Activated CD4-positive, CD25-positive, alpha-beta regulatory T cell treated with anti-CD3 and anti-CD28 coated beads, Interleukin-2, amount 50 U/mL, for 72 hours (primary cell): ENCODE results near the gene LIMS2.

Source experiments
- DNase-seq: peaks from one replicate; pipeline ENCODE4 v3.0.0; 2021

LIMS2 gene, protein sequence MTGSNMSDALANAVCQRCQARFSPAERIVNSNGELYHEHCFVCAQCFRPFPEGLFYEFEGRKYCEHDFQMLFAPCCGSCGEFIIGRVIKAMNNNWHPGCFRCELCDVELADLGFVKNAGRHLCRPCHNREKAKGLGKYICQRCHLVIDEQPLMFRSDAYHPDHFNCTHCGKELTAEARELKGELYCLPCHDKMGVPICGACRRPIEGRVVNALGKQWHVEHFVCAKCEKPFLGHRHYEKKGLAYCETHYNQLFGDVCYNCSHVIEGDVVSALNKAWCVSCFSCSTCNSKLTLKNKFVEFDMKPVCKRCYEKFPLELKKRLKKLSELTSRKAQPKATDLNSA

DNA sequence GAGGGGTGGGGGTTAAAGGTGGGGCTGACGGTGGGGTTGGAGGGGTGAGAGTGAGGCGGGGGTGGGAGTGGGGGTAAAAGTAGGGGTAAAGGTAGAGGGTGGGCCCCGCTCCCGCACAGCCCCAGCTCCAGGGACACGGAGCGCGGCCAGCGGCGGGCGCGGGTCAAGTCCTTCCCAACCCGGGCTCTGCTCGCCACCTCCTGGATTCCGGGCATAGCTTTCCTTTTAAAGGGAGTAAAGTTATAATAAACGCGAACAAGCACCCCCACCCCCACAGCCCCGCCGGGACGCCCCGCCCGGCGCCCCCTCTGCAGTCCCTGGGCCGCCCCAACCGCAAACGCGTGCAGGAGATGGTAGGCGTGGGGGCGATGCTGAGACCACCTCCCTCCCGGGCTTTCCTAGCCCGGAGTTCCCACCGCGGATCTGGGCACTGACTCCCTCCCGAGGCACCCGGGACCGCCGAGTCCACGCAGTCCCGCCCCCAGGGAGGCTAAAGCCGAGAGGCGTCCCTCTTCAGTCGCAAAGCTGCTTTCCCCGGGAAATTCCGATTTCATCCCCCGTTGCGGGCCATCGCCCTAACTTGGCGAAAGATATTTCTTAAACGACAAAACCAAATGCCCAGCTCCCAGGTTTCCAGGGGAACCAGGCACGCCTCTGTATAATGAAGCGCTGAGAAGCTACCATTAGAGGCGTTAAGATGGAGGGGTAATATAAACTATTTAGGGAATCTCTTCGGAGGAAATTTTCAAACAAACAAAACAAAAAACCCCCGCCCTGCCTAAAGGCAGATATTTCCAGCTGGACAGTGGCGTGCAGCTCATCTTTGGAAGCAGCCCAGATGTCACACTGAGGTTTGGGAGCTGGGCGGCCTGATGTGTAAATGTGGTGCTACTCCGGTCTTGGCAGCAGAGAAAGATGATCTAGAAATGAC, at the start of gene LIMS2:
Gene LIMS2, minus strand, starts transcription at position 200 of the 931 bp plus-strand sequence. CDS start 506 bp downstream, outside the sequence.
- DNase-seq: no peak

- DNase-seq: no peak
These were observed 47.5 kb upstream of the LIMS2 start for GRCh38 chr2:127722807-127723206.

DNA sequence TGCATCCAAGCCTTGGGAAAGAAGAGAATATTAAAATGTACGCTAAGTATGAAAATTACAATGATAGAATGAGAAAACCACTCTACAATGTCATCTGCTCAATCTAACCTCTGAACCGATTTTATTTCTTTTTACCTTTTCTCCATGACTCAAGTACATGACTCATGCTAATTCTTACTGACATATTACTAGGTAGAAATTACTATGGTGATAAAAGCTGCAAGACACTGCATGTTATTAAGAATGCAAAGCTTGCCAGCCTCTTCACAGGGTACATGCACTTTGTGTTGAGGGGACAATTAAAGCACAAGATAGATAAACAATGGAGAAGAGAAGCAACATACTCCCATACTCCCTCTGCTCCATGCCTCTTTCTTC, 46.6 kb upstream of the LIMS2 start:
- no peak for DNase-seq

- DNase-seq: no peak
These were observed 46.1 kb upstream of the LIMS2 start for GRCh38 chr2:127721311-127721977.

DNA sequence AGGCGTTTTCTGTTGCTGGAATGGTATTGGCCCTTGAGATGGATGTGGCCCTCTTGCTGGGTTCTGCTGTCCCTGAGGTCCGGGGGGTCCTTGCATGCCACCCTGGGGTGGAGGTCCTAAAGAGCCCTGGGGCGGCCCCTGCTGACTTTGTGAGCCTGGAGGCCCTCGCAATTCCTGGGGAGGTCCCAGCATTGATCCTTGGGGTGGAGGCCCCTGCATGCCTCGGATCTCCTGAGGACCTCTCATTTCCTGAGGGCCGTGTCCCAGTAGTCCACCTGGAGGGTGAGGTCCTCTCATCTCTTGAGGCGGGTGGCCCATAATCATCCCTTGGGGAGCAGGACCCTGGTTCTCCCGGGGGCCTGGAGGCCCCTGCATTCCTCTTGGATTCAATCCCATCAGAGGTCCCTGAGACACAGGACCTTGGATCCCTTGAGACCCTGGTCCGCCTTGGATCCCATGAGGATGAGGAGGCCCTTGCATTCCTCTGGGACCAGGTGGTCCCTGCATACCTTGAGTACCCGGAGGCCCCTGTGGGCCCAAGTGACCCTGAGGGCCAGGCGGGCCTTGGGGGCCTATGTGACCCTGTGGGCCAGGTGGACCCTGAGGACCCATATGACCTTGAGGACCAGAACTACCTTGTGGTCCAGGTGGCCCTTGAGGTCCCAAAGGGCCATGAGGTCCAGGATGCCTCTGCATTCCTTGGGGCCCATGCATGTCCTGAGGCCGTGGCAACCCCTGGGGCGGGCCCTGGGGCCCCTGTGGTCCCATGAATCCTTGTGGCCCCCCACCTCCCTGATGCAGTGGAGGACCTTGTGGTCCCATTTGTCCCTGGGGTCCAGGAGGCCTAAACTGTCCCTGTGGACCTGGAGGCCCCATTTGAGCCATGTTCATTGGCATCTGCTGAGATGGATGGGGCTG, 44.2 kb upstream of the LIMS2 start:
- DNase-seq: no peak

GRCh38 chr2:127718271-127718670, 42.9 kb upstream of the LIMS2 start:
- no peak for DNase-seq

GRCh38 chr2:127715778-127716449, 40.6 kb upstream of the LIMS2 start:
- DNase-seq: no peak

- no peak for DNase-seq
These were observed 38.2 kb upstream of the LIMS2 start for GRCh38 chr2:127713562-127713961.

DNA sequence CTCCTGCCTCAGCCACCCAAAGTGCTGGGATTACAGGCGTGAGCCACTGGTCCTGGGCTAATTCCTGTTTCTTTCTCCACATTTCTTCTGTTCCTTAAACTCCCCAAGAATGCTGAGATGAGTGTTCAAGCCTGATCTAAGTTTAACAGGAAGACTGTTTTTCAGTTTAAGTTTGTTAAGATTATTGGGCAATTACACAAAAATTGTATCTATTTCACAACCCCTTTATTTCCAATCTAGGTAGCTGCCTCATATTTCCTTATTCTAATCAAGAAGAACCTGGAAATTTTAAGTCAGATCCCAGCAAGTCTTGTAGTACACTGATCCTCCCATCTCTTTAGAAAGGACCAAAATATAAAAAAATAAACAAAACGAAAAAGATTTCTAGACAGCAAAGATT, 37.7 kb upstream of the LIMS2 start:
- no peak for DNase-seq

DNA sequence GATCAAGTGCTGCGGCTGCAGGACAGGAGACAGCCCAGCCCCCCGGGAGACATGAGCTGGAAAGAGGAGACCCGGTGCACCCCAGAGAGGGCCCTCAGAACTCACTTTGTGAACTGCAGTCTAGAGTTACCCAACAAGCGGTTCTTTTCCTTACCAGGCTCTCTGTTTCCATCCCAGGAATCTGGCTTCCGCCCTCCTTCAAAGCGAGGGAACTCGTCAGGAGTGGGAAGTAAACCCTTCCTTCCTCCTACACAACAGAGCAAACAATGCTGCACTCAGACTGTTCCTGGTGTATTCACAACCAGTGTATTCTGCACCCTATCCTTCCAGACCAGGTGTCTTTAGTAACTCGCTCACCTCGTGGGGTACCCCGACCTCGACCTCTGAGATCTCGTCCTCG, 34.0 kb upstream of the LIMS2 start:
- no peak for DNase-seq

- no peak for DNase-seq
These were observed 32.7 kb upstream of the LIMS2 start for GRCh38 chr2:127707890-127708648.

GRCh38 chr2:127706215-127706990, 31.1 kb upstream of the LIMS2 start:
- no peak for DNase-seq

GRCh38 chr2:127705391-127706065, 30.2 kb upstream of the LIMS2 start:
- DNase-seq: no peak

DNA sequence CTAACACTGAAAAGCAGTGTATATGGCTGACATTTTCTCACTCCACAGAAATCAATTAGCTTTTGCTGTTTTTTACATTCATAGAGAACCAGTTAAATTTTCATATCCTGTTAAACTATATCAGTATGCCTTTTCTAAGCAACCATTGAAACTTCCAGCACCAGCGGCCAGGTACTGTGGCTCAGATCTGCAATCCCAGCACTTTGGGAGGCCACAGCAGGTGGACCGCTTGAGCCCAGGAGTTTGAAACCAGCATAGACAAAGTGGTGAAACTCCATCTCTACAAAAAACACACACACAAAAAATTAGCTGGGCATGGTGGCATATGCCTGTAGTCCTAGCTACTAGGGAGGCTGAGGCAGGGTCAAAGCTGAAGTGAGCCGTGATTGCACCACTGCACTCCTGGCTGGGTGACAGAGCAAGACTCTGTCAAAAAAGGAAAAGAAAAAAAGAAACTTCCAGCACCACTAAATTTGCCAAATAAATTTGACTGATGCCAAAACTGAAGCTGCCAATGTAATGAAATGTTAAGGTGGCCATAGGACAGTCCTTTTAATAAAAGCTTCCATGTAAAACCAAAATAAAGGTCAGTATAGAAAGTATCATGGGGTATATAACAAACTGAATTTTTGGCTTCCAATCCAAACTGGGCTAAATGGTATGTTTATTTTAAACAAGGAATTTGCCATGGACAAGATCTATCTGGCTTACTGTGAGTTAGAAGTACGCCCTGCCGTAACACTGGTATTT, 29.5 kb upstream of the LIMS2 start:
- DNase-seq: no peak

- no peak for DNase-seq
These were observed 28.0 kb upstream of the LIMS2 start for GRCh38 chr2:127703282-127703681.

GRCh38 chr2:127702395-127703009, 27.2 kb upstream of the LIMS2 start:
- DNase-seq: no peak

DNA sequence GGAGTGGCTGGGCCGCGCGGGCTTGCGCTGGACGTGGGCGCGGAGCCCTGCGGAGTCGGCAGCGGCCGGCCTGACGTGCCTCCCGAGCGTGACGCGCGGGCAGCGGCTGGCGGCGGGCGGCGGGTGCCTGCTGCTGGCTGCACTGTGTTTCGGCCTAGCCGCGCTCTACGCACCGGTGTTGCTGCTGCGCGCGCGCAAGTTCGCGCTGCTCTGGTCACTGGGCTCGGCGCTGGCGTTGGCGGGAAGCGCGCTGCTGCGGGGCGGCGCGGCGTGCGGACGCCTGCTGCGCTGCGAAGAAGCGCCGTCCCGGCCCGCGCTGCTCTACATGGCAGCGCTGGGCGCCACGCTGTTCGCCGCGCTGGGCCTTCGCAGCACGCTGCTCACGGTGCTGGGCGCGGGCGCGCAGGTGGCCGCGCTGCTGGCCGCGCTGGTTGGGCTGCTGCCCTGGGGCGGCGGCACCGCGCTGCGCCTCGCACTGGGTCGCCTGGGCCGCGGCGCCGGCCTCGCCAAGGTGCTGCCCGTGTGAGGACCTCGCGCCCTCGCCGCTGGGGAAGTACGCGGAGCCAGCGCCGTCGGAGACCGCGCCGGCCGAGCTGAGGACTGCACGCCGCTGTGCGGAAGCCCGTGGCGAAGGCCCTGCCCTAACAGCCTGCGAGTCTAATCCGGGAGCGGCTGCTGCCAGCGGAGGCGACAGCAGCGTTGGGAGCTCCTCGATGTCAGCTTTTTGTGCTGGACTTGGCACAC, 26.5 kb upstream of the LIMS2 start:
- DNase-seq: peak; percentile 80
